HEK293T (cell line): Measurements from ENCODE around the gene SIRT5.

ENCODE experiments used
- BHLHE40 ChIP-seq: fragments of 450-650 bp; IDR thresholded peaks from 2 replicates; pipeline ENCODE4 v1.6.1; 2016; ENCODE audit warnings: mild to moderate bottlenecking, moderate library complexity, borderline replicate concordance
- FOXK2 ChIP-seq: fragments of 450-650 bp; IDR thresholded peaks from 2 replicates; pipeline ENCODE4 v1.6.1; 2016; ENCODE audit warnings: mild to moderate bottlenecking
- FOXM1 ChIP-seq: fragments of 450-650 bp; IDR thresholded peaks from 2 replicates; pipeline ENCODE4 v1.6.1; 2017; ENCODE audit warnings: mild to moderate bottlenecking, borderline replicate concordance
- NFRKB ChIP-seq: fragments of 450-650 bp; IDR thresholded peaks from 2 replicates; pipeline ENCODE4 v1.6.1; 2016; ENCODE audit warnings: mild to moderate bottlenecking, moderate library complexity
- SP1 ChIP-seq: fragments of 450-650 bp; IDR thresholded peaks from 2 replicates; pipeline ENCODE4 v1.6.1; 2017
- SUZ12 ChIP-seq: fragments of 450-650 bp; IDR thresholded peaks from 2 replicates; pipeline ENCODE4 v1.6.1; 2016; ENCODE audit warnings: mild to moderate bottlenecking
- ZNF384 ChIP-seq: fragments of 450-650 bp; IDR thresholded peaks from 2 replicates; pipeline ENCODE4 v1.6.1; 2016
- TF ChIP-seq, protein P1 (sequence below): fragments of 450-650 bp; IDR thresholded peaks from 2 replicates; pipeline ENCODE4 v1.6.1; 2016

DNA sequence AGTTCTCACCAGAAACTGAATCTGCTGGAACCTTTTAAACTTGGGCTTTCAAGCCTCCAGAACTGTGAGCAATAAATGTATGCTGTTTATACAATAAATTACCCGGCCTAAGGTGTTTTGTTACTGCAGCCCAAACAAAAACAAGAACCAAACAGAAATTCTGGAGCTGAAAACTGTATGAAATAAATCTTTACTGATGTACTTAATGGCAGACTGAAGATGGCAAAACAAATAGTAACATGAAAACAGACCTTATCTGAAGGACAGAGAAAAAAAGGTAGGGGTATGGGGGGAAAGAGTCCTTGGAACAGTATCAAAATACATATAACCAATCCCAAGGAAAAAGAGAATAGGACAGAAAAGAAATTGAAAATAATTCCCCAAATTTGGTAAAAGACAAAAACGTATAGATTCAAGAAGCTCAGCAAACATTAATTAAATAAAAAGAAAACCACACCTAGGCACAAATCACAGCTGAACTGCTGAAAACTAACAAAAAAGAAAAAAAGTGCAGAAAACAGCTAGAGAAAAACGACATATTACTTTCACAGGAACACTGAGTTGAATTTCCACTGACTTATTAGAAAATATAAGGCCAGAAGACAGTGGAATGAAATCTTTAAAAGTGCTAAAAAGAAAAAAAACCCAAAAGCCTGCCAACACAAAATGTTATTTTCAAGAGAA, 88.4 kb downstream of the SIRT5 start:
- TF ChIP-seq ZNF384 (no peak), FOXM1 (no peak), SUZ12 (no peak), FOXK2 (no peak), BHLHE40 (no peak), NFRKB (no peak), SP1 (no peak)
- TF ChIP-seq, protein P1, sequence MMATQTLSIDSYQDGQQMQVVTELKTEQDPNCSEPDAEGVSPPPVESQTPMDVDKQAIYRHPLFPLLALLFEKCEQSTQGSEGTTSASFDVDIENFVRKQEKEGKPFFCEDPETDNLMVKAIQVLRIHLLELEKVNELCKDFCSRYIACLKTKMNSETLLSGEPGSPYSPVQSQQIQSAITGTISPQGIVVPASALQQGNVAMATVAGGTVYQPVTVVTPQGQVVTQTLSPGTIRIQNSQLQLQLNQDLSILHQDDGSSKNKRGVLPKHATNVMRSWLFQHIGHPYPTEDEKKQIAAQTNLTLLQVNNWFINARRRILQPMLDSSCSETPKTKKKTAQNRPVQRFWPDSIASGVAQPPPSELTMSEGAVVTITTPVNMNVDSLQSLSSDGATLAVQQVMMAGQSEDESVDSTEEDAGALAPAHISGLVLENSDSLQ, result no peak
